ENCODE measurements around the gene IL20.

Gene IL20

DNA sequence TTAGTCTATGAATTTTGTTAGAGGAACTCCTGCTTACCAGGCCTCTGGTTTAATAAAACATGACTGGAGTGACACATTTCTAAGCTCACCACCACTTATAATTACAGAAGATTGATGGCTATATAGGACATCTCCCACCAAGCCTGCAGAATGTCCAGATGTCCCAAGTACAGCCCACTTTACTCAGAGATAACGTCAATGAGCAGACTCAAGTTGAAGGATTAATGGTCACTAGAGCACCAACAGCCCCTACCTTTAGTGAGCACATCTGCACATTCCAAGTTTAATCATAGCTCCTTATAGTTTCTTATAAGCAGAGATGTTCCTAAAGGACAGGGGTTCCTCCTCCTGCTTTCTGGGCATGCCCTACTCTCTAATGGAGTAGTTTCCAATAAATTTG lies 37.4 kb upstream of the IL20 start:
- DNase-seq (ENCODE audit: extremely low read depth, low read depth) = no peak
- TF ChIP-seq CTCF (IDR thresholded peaks at IDR 0.05; ENCODE audit: low read depth, low read length) = no peak

GRCh38 chr1:206828765-206829164 lies 36.7 kb upstream of the IL20 start:
- no peak for TF ChIP-seq CTCF (IDR thresholded peaks at IDR 0.05; ENCODE audit: low read depth, low read length)
- DNase-seq (ENCODE audit: extremely low read depth, low read depth) = no peak

GRCh38 chr1:206829282-206829681 lies 36.1 kb upstream of the IL20 start:
- TF ChIP-seq CTCF (IDR thresholded peaks at IDR 0.05; ENCODE audit: low read depth, low read length) = no peak
- no peak for DNase-seq (ENCODE audit: extremely low read depth, low read depth)

DNA sequence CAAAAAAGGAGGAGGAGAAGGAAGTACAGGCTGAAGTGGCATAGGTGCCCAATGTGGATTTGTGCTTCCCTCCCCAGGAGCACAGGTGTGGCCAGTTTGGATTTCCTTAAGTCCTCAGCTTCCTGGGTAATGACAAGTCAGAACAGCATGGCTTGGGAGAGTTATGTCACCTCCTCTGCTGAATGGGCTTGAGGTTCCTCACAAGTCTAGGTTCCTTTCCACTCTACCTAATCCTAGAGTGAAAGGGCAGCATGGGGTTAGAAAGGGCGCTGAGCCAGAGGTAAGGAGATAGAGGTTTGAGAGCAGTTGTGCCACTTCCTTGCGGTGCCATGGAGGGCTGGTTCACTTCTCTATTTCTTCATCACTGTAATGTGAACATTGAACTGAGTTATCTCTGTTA lies 35.5 kb upstream of the IL20 start:
- no peak for DNase-seq (ENCODE audit: extremely low read depth, low read depth)
- TF ChIP-seq CTCF (IDR thresholded peaks at IDR 0.05; ENCODE audit: low read depth, low read length) = no peak

GRCh38 chr1:206831650-206832049 lies 33.8 kb upstream of the IL20 start:
- TF ChIP-seq CTCF (IDR thresholded peaks at IDR 0.05; ENCODE audit: low read depth, low read length) = no peak
- DNase-seq (ENCODE audit: extremely low read depth, low read depth) = no peak

GRCh38 chr1:206832352-206832880 lies 33.0 kb upstream of the IL20 start:
- no peak for DNase-seq (ENCODE audit: extremely low read depth, low read depth)
- TF ChIP-seq CTCF (IDR thresholded peaks at IDR 0.05; ENCODE audit: low read depth, low read length) = no peak

DNA sequence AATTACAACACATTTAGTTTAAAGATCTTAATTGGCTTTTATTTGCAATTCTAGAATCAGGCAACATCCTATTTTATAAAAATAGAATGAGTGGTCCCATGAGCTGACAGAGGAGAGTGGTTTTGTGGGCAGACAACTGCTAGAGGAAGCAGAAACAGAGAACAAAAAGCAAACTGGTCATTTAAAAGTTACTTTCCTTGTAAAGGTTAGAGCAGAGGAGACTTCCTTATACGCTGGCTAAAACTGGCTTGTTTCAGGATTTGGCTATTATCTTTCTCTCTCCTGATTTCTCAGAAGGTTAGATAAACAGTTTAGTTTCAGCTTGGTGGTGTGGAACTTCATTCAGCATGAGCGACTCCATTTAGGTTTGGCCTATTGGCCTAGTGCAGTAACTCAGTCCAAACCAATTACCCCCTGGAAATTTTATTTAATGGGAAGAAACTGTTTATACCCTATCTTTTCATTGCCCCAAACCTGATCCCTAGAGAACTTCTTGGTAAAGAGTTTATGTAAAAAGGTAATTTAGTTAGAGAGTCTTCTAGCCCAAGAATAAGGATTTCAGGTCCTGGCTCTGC lies 32.2 kb upstream of the IL20 start:
- no peak for DNase-seq (ENCODE audit: extremely low read depth, low read depth)
- no peak for TF ChIP-seq CTCF (IDR thresholded peaks at IDR 0.05; ENCODE audit: low read depth, low read length)
